Endodermal cell (in vitro differentiated cells): ENCODE results near the gene CCDC142. TPM values are rescaled to one million over a fixed set of nuclear protein-coding genes. Genes with fewer than 3 reads are reported as not detected.

ENCODE experiments used
- DNase-seq: peaks from one replicate; pipeline ENCODE4 v3.0.0-alpha.2; 2017
- H3K27ac ChIP-seq: 2 replicates; pipeline ENCODE4 v1.5.1; 2013; ENCODE audit warnings: mild to moderate bottlenecking, low read depth, low read length, moderate library complexity
- H3K27me3 ChIP-seq: 2 replicates; pipeline ENCODE4 v1.6.1; 2013; ENCODE audit warnings: mild to moderate bottlenecking, low read length, moderate library complexity; ENCODE audit not compliant: insufficient read depth, control insufficient read depth, poor library complexity, severe bottlenecking
- H3K36me3 ChIP-seq: 2 replicates; pipeline ENCODE4 v1.7.0; 2013; ENCODE audit warnings: mild to moderate bottlenecking, low read length, moderate library complexity; ENCODE audit not compliant: control insufficient read depth, insufficient read depth
- H3K4me1 ChIP-seq: one replicate; pipeline ENCODE4 v1.7.0; 2013; ENCODE audit warnings: low read length; ENCODE audit not compliant: control insufficient read depth, insufficient read depth
- H3K4me3 ChIP-seq: 2 replicates; pipeline ENCODE4 v1.5.1; 2013; ENCODE audit warnings: mild to moderate bottlenecking, low read length, moderate library complexity
- H3K9ac ChIP-seq: 2 replicates; pipeline ENCODE4 v1.6.1; 2013; ENCODE audit warnings: mild to moderate bottlenecking, low read length, moderate library complexity; ENCODE audit not compliant: poor library complexity, severe bottlenecking; ENCODE audit errors: extremely low read depth
- H3K9me3 ChIP-seq: 2 replicates; pipeline ENCODE4 v1.6.1; 2013; ENCODE audit warnings: mild to moderate bottlenecking, low read length, moderate library complexity; ENCODE audit not compliant: control insufficient read depth
- H3K27ac Mint-ChIP-seq: 2 replicates; pipeline ENCODE4 v1.8.0; 2020; ENCODE audit warnings: mixed read lengths
- H3K27me3 Mint-ChIP-seq: 2 replicates; pipeline ENCODE4 v1.8.0; 2021; ENCODE audit warnings: mild to moderate bottlenecking, mixed read lengths; ENCODE audit not compliant: insufficient read depth
- H3K36me3 Mint-ChIP-seq: 2 replicates; pipeline ENCODE4 v1.8.0; 2020; ENCODE audit warnings: low read depth, mixed read lengths
- H3K4me1 Mint-ChIP-seq: 2 replicates; pipeline ENCODE4 v1.8.0; 2020; ENCODE audit warnings: mixed read lengths
- H3K4me3 Mint-ChIP-seq: 2 replicates; pipeline ENCODE4 v1.8.0; 2020; ENCODE audit warnings: mild to moderate bottlenecking, moderate library complexity, mixed read lengths
- H3K9me3 Mint-ChIP-seq: 2 replicates; pipeline ENCODE4 v1.8.0; 2020; ENCODE audit warnings: mild to moderate bottlenecking, mixed read lengths
- CTCF ChIP-seq: fragments of 200-600 bp; sonication (generic); conservative IDR thresholded peaks from 2 replicates; pipeline ENCODE4 v1.5.0; 2021; ENCODE audit warnings: antibody characterized with exemption, mild to moderate bottlenecking
- WGBS, 2 experiments: methylation state at CpG; one replicate each; pipeline versions ENCODE4 v1.1.5 to v1.1.7; 2013; ENCODE audit warnings: missing lambda C conversion rate in 2 of 2, mixed read lengths in 1 of 2; ENCODE audit not compliant: insufficient coverage in 1 of 2, insufficient read length in 1 of 2; 5-methylcytosine and 5-hydroxymethylcytosine counted together
- total RNA-seq, 2 donors: library from RNA; stranded (reverse); fragmentation: NEBNext Ultra II Directional in 1 of 2; extraction: Animal tissue kit (Norgen Biotek cat#: 25700) in 1 of 2; gene quantifications; 2 replicates in 1 of 2; 3 replicates in 1 of 2; pipeline ENCODE4 v1.2.1, GENCODE V29; 2021

The CCDC142 gene
- total RNA-seq, 2 donors from 2014 or later = 19.0 to 24.7 TPM

- Histone ChIP-seq H3K36me3 (peaks cover 35% of the 10 kb centered on the region), H3K9ac (peak overlapping the region; percentile 66), H3K9me3 (no peaks in the 10 kb centered on the region), H3K27me3 (no peaks in the 10 kb centered on the region), H3K27ac (no peak overlapping the region), H3K4me3 (peak overlapping the region; percentile 99), H3K4me1 (no peaks in the 10 kb centered on the region)
- peaks cover 35% of the 10 kb centered on the region for H3K36me3 Mint-ChIP-seq
- no peak for TF ChIP-seq CTCF
- peak overlapping the region; percentile 98 for H3K4me3 Mint-ChIP-seq
- H3K27ac Mint-ChIP-seq = peak overlapping the region; percentile 74
- 16 to 31% methylated on average over 24 to 54 of the region's 54 CpGs for WGBS, 2 experiments
- no peaks in the 10 kb centered on the region for H3K27me3 Mint-ChIP-seq
- peak; percentile 83 for DNase-seq
- no peaks in the 10 kb centered on the region for H3K9me3 Mint-ChIP-seq
- H3K4me1 Mint-ChIP-seq = peaks cover 7% of the 10 kb centered on the region
Observed at GRCh38 chr2:74530239-74531187, 47.7 kb upstream of the CCDC142 start.

- peak within 1 kb of the TSS; percentile 45 for H3K27ac ChIP-seq
Observed at GRCh38 chr2:74529357-74530238, 46.8 kb upstream of the CCDC142 start, which contains the start of the genes AUP1 and HTRA2. Gene AUP1, minus strand, starts transcription at chr2:74529706. Its CDS starts 77 bp downstream, at chr2:74529629. Gene HTRA2, plus strand, starts transcription at chr2:74529933. Its CDS starts 74 bp downstream, at chr2:74530007.

More at GRCh38 chr2:74529357-74530238, 46.8 kb upstream of the CCDC142 start, which contains the start of the genes AUP1 and HTRA2:
- Mint-ChIP-seq H3K27ac (peak within 1 kb of the TSS; percentile 98), H3K4me1 (peaks cover 7% of the 10 kb centered on the region), H3K9me3 (no peaks in the 10 kb centered on the region), H3K4me3 (peak within 1 kb of the TSS; percentile 98), H3K27me3 (no peaks in the 10 kb centered on the region), H3K36me3 (peaks cover 35% of the 10 kb centered on the region)
- WGBS, 2 experiments = 0 to 1% methylated on average over 35 to 87 of the region's 87 CpGs
- no peak for TF ChIP-seq CTCF
- Histone ChIP-seq H3K4me1 (no peaks in the 10 kb centered on the region), H3K9ac (peak within 1 kb of the TSS; percentile 90), H3K27me3 (no peaks in the 10 kb centered on the region), H3K4me3 (peak within 1 kb of the TSS; percentile 99), H3K36me3 (peaks cover 35% of the 10 kb centered on the region), H3K9me3 (no peaks in the 10 kb centered on the region)
- DNase-seq = peak; percentile 100
